Stimulated activated CD4-positive, alpha-beta T cell treated with anti-CD3 and anti-CD28 coated beads, Interleukin-12 subunit alpha, Interleukin-12 subunit beta, amount 100 ng/mL, for 24 hours (primary cell): ENCODE measurements around the gene ACOXL.

Experiments
- DNase-seq, 2 experiments: peaks; one replicate each; pipeline ENCODE4 v3.0.0-alpha.2; 2020; ENCODE audit warnings: low read depth in 2 of 2

The ACOXL gene

GRCh38 chr2:110794390-110794789, 62.0 kb downstream of the ACOXL start:
- no peak for DNase-seq

- no peak for DNase-seq
Observed at GRCh38 chr2:110794951-110795350, 62.6 kb downstream of the ACOXL start.

DNA sequence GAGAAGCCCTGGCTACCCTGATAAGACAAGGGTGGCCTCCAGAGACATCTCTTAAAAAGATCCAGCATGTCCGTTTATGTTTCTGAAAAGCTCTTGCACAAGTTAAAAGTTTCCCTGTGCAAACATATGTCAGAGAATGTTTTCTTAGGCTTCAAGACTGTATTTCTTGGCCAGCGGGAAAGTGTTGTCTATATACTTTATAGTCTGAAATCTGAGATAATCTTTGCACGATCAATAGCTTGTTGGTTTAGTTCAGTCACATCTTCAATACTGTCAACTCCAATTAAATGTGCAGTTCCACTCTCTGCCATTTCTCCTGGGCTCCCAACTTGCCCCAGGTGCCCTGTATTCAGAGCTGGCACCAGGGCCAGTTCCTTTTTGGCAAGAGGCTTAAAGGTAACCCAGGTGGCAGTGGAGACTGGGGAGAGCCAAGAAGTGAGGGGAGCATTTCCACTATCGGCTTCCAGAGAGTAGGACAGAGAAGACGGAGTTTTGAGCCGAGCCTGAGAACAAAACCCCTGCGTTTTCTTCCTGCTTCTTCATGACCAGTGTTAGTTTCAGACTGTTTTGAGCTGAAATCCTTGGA, 64.4 kb downstream of the ACOXL start:
- no peak for DNase-seq

- no peak for DNase-seq
Observed at GRCh38 chr2:110799376-110799775, 67.0 kb downstream of the ACOXL start.

GRCh38 chr2:110800611-110801402, 68.4 kb downstream of the ACOXL start:
- no peak for DNase-seq

GRCh38 chr2:110802208-110802932, 70.0 kb downstream of the ACOXL start:
- DNase-seq: no peak

DNA sequence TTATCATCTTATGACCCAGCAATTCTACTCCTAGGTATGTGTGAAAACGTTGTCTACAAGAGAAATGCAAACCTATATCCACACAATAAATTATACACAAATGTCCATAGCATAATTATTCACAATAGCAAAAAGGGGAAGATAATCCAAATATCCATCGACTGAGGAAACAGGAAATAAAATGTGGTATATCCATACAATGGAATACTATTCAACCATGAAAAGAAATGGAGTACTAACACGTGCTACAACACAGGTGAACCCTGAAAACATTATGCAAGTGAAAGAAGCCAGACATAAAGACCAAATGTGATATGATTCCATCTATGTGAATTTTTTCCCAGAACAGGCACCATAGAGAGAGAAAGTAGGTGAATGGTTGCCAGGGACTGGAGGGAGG, 72.1 kb downstream of the ACOXL start:
- no peak for DNase-seq

DNA sequence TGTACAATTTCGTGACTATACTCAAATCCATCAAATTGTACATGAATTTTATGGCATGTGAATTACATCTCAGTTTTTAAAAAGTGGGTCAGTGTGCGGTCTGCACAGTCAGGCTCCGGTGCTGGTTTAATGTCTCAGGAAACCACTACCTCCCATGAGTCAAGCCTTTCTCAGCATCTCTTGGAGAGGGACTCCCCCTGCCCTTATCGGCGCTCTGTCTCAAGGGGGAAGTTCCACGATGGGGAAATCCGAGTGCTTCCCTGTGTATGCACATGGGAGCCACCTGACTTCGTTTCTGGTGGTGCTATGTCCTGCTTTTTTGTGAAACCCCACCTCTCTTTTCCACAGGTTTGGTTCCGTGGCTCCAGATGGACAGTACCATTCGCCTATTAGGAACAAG, 72.5 kb downstream of the ACOXL start:
- peak; percentile 37 to 52 for DNase-seq

- no peak for DNase-seq
Observed at GRCh38 chr2:110805894-110806452, 73.6 kb downstream of the ACOXL start.

DNA sequence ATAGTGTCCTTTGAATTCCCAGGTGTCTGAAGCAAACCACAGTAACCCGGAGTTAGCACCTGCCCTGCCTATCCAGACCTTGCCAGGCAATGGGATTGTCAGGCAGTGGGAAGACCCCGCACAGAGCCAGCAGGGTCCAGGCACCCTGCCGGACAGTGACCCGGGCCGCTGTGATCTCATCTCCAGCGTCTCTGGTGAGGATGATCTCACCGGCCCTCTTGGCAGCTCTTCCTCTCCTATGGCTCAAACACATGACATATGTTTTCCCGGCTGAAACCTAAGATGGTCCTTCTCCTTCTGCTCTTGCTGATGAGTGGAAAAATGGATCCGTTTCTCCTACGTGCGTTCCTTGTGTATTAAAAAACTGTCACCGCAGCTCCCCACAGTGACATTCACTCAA, 75.1 kb downstream of the ACOXL start:
- DNase-seq: no peak

DNA sequence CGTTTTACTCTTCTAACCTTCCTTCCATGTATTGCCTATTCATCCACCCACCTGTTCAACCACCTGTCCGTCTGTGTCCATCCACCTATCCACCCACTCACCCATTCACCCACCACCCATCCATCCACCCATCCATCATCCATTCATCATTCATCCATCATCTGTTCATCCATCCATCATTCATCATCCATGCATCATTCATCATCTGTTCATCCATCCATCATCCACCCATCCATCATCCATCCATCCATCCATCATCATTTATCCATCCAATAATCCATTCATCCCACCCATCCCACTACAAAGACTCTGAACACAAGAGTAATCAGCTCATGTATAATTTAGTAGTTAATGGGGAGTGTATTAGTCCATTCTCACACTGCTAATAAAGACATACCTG, 78.0 kb downstream of the ACOXL start:
- no peak for DNase-seq

- DNase-seq: no peak
Observed at GRCh38 chr2:110812726-110813645, 80.6 kb downstream of the ACOXL start.

- no peak for DNase-seq
Observed at GRCh38 chr2:110813896-110814295, 81.5 kb downstream of the ACOXL start.

- DNase-seq: no peak
Observed at GRCh38 chr2:110815938-110816337, 83.6 kb downstream of the ACOXL start.

GRCh38 chr2:110816404-110817365, 84.3 kb downstream of the ACOXL start:
- no peak for DNase-seq

GRCh38 chr2:110818767-110819481, 86.6 kb downstream of the ACOXL start:
- DNase-seq: no peak

- no peak for DNase-seq
Observed at GRCh38 chr2:110819711-110820110, 87.3 kb downstream of the ACOXL start.

- no peak for DNase-seq
Observed at GRCh38 chr2:110820128-110820527, 87.8 kb downstream of the ACOXL start.

- DNase-seq: no peak
Observed at GRCh38 chr2:110823165-110823564, 90.8 kb downstream of the ACOXL start.

GRCh38 chr2:110827511-110827910, 95.1 kb downstream of the ACOXL start:
- DNase-seq: no peak
